NCI-H128 (cell line): ENCODE data around the gene PRKCG.

ENCODE experiments used
- DNase-seq: peaks from one replicate; lab custom pipeline; 2025; ENCODE audit not compliant: unreplicated experiment; lab: John Stamatoyannopoulos, UW

Gene PRKCG

DNA sequence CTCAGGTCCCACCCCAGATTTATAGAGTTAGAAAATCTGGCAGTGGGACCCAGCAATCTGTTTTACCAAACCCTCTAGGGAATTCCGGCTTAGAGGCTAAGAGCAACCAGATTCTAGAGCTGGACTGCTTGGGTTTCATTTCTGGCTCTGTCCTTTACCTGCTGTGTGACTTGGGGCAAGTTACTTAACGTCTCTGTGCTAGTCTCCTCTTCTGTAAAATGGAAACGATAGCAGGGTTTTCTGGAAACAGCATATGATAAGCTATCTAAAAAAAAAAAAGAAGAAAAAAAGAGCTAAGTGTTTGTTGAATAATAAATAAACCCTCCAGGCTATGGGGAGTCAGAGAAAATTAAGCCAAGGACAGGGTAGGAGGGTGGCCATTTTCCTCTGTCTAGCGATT is 15.5 kb downstream of the PRKCG start:
- DNase-seq = no peak

DNA sequence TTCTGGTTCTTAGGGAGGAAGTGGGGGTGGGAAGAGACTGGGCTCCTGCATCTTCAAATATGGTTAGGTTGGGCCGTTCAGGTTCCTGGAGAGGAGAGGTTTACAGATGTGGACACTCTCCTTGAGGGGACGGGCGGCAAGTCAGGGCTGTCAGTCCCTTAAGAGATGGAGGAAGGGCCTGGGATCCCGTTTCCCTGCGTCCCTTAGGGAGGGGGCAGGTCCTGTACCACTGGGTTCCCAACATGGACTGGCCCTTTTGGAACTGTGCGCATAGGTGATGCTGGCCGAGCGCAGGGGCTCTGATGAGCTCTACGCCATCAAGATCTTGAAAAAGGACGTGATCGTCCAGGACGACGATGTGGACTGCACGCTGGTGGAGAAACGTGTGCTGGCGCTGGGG is 16.2 kb downstream of the PRKCG start:
- DNase-seq = no peak

DNA sequence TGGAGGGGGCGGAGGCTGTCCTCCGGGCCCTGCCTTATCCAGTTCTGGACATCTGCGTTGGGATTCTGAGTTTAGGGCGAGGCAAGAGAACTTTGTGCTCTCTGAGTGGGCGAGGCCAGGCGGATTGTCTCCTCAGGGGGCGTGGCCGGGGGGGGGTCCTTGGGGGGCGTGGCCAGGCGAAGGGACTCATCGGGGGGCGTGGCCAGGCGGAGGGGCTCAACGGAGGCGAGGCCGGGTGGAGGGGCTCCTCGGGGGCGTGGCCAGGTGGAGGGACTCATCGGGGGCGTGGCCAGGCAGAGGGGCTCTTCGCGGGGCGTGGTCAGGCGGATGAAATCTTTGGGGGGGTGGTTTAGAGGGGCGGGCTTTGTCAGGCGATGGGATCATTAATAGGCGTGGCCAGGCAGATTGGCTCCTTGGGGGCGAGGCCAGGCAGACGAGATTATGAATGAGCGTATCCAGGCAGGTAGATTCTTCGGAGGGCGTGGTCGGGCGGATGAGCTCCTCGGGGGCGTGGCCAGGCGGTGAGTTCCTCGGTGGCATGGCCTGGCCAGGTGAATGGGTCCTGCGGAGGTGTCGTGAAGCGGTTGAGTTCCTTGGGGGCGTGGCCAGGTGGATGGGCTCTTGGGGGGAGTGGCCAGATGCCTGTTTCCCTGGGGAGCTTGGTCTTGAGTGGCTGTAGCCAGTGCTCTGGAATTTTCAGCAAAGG is 16.8 kb downstream of the PRKCG start:
- DNase-seq = no peak

DNA sequence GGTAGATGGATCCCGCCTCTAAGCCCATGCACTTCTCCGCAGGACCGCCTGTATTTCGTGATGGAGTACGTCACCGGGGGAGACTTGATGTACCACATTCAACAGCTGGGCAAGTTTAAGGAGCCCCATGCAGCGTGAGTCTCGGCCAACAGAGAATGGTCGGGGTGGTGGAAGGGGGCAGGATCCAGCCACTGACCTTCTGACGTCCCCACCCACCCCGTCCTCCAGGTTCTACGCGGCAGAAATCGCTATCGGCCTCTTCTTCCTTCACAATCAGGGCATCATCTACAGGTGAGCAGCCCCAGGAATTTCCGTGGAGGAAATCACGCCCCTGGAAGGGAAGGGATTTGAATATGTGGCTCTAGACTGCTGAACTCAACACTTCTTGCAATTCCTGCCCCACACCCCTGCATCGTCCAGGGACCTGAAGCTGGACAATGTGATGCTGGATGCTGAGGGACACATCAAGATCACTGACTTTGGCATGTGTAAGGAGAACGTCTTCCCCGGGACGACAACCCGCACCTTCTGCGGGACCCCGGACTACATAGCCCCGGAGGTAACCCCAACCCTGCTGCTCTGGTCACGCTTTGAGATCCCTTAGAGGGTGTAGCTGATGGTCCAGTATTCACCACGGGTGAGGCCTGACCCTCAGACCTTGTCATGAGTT is 18.3 kb downstream of the PRKCG start:
- no peak for DNase-seq

DNA sequence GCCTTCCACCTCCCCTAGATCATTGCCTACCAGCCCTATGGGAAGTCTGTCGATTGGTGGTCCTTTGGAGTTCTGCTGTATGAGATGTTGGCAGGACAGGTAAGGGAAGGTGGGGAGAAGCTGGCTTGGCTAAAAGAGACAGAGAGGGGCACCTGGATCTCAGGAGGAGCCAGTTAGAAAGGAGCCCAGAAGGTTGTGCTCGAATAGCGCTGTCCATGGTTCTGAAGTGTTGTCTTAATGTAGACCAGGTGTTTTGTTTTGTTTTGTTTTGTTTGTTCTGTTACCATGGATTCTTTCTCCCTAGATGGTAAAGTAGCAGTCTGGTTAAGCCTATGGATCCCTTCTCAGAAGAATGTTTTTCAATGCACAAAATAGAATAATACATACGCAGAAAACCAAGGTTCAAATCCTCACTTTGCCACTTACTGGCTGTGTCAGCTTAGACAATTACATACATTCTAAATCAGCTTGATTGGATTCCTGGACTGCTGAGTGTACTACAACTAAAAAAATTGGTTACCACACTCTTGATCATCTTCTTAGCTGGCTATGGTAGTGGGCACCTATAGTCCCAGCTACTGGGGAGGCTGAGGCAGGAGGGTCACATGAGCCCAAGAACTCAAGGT is 21.2 kb downstream of the PRKCG start:
- DNase-seq = no peak

DNA sequence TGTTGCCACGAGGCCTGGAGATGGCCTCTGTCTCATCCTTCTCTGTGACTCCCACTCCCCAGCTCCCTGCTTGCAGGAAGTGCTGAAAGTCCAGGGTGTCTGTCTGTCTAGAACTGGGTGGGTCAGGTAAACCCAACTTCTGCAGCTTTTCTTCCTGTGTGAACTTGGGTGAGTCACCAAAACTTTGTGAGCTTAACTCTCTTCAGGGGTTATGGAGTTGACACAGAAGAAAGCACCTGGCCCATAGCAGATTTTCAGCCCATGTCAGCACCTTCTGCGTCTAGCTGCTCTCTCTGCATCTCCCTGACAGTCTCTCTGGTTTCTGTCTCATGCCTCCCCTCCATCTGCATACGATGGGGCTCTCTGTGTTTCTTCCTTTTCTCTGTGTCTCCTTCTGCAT is 22.9 kb downstream of the PRKCG start:
- DNase-seq = no peak

DNA sequence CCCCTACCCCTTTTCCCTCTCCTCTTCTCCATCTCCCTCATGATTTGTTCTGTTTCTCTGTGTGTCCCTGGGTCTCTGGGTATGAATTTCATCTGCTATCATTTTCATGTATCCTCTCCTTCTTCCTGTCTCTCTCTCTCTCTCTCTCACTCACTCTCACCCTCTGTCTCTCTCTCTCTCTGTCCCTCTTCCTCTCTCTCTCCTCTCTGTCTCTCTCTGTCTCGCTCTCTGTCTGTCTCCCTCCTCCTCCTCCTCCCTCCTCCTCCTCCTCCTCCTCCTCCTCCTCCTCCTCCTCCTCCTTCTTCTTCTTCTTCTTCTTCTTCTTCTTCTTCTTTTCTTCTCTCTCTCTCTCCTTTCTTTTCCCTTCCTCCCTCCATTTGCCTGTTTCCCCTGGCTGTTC is 23.8 kb downstream of the PRKCG start:
- no peak for DNase-seq

DNA sequence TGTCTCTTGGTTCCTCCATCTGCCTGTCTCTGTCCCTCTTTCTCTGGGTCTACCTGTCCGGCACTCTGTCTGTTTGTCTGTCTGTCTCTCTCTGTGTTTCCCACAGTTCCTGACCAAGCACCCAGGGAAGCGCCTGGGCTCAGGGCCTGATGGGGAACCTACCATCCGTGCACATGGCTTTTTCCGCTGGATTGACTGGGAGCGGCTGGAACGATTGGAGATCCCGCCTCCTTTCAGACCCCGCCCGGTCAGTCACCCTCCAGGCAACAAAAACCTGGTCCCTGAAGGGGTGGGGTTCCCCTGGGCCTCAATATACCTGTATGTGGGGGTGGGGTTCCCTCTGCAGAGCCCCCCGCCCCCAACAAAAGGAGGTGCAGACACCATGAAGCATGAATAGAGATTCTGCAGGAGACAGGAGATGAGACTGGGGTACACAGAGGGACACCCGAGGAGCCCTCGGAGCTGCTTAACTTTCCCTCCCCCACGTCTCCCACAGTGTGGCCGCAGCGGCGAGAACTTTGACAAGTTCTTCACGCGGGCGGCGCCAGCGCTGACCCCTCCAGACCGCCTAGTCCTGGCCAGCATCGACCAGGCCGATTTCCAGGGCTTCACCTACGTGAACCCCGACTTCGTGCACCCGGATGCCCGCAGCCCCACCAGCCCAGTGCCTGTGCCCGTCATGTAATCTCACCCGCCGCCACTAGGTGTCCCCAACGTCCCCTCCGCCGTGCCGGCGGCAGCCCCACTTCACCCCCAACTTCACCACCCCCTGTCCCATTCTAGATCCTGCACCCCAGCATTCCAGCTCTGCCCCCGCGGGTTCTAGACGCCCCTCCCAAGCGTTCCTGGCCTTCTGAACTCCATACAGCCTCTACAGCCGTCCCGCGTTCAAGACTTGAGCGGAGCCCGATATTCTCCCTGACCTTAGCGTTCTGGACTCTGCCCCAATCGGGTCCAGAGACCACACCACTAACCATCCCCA is 24.5 kb downstream of the PRKCG start:
- no peak for DNase-seq

DNA sequence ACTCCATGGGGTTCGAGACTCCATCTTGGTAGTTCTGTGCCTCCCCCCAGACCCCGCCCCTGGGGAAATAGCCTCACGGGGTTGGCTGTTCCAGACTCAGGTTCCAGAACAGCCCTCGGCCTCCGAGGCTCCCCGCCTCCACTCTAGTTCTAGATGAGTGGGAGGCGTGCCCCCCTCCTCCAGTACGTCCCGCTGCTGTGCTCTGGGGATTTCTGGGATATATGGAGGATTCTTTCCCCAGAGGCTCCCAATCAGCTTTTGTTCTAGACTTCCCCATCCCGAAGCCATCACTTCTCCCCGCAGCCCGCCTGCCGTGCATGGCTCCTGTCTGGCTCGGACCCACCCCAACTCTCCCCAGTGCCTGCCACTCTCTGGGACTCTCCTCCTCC is 25.2 kb downstream of the PRKCG start:
- DNase-seq = no peak

DNA sequence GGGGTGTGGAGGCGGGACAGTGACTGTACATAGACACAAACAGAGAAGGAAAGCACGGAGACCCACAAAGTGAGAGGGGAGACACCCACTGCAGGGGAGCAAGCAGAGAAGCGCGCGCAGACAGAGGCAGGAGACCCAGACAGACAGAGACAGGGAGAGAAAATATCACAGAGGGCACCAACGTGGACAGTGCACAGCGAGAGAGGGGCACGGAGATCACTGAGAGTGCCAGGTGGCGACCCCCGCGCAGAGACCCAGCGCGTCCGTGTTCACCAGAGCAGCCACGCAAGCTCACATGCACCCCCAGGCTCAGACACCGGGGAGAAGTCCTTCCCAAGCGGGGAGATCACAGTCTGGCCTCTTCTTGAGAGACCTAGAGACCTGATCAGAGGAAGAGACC is 25.7 kb downstream of the PRKCG start:
- no peak for DNase-seq

DNA sequence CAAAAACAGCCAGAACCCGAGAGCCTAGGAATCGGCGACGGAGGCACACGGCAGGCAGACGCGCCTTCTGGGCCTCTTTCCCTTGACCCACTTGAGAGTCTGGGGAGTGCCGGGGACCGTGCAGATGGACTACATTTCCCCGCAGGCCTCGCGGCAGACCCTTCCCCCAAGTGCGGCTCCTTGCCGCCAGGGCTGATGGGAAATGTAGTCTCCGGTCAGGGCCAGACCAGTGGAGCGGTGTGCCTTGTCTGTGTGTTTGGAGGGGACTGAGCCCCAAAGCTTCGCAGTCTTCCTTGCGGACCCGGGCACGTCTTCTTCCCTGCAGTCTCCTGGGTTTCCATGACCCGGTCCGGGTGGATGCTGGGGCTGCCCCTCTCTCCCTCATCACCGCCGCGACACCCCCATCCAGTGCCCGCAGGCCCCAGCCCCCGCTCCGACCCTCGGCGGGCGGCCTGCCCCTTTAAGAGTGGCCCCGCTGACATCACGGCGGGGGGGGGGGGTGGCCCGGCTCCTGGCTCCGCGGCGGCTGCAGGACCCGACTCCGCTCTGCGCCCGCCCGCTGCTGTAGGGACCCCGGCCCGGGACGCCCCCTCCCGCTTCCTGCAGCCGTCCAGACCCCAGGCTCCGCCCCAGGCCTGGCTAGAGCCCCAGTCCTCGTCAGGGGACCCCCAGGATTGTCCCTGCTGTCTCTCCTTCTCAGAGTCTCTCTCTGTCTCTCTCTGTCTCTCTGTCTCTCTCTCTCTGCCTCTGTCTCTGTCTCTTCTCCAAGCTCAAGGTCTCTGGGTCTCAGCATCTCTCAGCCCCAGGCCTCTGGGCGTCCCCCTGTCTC is 26.3 kb downstream of the PRKCG start:
- DNase-seq = no peak

DNA sequence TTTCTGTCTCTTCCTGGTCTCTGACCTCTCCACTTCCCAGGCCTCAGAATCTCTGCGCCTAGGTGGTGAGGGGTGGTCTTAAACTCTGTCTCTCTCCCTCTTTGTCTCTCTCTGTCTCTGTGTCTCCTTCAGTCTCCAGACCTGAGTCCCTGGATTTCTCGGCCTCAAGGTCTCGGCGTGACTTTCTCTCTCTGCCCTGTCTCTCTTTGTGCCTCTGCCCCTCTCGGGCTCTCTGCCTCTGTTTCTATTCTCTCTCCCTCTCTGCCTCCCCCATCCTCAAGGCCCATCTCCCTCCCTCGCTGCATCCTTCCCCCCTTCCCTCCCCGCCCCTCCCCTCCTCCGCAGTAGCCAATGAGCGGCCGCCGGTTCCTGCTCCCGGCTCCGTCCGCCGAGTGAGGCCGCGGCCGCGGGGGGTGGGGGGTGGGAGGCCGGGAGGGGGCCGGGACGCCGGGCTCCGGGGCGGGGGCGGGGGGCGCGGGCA is 27.0 kb downstream of the PRKCG start, which contains the start of gene CACNG7:
Gene CACNG7, plus strand, starts transcription at position 344 of the 481 bp plus-strand sequence. CDS start 3,554 bp downstream, outside the sequence.
- DNase-seq = no peak

DNA sequence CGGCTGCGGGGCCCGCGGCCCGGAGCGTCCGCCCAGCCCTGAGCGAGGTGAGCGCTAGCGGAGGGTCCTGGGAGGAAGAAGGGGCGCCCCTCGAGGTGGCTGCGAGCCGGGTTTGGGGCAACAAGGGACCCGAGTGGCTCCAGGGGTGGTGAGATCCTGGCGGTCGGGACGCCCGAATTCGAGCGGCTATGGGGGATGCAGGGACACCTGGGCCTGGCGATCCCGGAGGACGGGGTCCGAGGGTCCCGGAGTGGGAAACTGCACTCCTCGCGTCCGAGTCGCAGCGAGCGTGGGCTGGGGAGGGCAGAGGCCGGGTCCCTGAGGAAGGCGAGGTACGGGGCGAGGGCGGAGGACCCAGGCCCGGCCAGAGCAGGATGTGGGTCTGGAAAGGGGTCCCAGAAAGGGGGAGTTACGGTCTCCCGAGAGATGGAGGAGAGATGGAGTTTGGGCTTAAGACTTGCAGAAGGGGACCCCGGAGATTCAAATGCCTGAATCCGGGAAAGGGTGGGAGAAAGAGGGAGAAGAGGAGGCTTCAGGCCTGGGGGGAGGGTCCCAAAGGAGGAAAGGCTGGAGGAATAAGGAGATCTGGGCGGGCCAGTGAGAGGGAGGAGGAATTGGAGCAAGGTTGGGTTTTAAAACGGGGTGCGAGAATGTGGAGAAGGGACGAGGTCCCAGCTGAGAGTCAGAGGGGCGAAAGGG is 27.6 kb downstream of the PRKCG start:
- no peak for DNase-seq

DNA sequence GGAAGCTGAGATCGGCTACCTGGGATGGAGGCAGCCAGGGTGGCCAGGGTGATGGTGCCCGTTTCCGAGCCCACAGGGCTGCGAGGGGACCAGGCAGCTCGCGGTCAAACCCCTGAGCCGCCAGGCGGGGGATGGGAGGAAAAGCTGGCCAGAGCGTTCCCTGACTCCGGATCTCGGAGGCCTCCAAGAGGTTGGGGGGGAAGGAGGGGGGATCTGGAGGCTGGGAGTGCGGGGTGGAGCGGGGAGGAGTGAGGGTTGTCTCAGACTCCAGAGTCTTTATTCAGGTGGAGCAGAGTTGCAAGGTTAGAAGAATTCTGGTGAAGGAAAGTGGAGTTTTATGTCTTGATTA is 28.1 kb downstream of the PRKCG start:
- DNase-seq = no peak

DNA sequence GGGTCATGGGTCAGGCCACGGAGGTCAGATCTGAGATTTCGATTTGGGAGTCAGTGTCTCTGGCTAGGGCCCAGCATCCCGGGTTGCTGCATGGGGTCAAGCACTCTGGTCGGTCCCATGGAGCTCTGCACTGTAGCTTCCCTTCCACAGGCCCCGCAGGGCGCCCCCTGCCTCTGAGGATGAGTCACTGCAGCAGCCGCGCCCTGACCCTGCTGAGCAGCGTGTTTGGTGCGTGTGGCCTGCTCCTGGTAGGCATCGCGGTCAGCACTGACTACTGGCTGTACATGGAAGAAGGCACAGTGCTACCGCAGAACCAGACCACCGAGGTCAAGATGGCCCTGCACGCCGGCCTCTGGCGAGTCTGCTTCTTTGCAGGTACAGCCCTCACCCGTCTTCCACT is 30.7 kb downstream of the PRKCG start:
- no peak for DNase-seq

DNA sequence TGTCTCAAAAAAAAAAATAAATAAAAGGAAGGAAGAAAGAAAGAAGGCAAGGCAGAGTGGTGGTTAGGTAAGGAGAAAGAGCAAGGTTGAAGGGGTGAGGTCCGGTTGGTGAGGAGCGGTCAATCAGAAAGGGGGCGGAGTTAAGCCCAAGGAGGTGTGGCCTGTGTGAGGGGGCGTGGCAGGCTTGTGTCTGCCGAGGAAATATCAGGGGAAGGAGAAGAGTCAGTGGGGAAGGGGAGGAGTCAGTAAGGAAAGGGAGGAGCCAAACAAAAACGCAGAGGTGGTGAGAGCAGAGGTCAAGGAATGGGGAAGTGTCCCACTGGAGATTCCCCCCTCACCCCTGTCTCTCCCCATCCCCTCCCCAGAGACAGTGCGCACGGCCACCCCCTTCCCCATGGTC is 33.0 kb downstream of the PRKCG start:
- DNase-seq = no peak

DNA sequence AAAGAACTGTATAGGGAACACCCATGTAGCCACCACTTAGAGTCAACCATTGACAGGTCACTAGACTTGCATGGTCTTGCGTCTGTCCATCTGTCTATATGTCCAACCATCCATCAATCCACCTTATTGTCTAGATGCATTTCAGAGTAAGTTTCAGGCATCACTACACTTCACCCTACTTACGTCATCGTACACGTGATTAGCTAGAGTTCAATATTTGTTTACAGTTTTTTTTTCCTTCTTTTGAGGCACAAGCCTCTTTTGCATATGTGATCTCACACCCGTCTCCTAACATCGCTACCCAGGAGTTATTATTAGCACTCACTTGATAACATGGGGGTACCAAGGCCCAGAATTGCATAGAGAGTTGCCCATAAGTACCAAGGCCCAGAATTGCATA is 34.0 kb downstream of the PRKCG start:
- DNase-seq = no peak

DNA sequence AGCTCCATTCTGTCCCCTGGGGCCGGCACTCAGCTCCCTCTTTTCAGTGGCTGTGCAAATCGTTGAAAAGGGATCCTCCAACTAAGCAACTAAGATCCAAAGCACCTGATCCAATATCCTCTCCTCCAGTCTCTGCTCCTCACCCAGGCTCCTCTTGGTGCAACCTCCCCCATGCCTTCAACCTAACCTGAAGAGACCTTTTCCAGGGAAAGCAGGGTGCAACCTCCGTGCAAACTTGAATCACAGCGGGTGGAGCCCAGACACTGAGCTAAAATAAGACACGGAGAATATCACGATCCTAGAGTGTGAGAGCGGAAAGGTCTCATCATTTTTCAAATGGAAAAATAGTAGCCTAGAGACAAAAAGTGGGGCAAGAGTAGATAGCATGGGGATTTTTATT is 35.4 kb downstream of the PRKCG start:
- DNase-seq = no peak

DNA sequence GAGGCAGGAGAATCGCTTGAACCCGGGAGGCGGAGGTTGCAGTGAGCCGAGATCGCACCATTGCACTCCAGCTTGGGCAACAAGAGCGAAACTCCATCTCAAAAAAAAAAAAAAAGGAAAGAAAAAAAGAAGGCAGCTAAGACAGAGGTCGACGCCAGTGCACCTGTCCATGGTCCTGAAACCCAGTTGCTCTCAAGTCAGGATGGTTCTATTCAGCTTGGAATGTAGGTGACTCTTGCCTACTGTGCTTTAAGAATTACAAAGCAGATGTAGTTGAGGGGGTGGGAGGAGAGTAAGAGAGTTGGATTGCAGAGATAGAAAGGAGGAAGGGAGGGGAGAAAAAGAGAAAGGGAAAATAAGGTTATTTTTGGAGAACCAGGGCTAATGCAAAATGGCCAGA is 45.7 kb downstream of the PRKCG start:
- DNase-seq = no peak

DNA sequence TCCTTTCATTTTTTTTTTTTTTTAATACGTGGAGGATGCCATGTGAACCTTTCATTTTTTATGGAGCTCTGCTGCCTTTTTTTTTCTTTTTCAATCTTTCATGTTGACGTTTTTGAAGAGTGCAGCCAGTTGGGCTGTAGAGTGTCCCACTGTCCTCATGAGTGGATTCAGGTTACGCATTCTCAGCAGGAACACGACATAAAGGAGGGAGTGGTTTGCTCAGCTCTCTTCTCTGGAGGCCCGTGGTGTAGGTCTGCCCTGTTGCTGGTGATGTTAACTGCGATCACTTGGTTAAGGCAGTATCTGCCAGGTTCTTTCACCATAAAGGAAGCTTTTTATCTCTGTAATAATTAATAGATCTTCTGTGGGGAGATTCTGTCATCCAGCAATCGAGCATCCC is 54.0 kb downstream of the PRKCG start:
- no peak for DNase-seq
